MCF 10A (cell line): ENCODE measurements around the gene LITAF. TPM values are rescaled to one million over a fixed set of nuclear protein-coding genes. Genes with fewer than 3 reads are reported as not detected.
"Not testable (repeated sequence)": the region's sequence is repeated elsewhere in the genome, so short reads cannot be mapped to it uniquely, and the experiment has no call there.

Source experiments
- BruUV-seq: library from RNA; stranded (reverse); fragments of 400-500 nt; replicated peaks from 2 replicates; lab custom pipeline; 2021; lab: Mats Ljungman, UMichigan
- CTCF ChIA-PET: fragments of 300-600 bp; sonication (Branson Sonifier 250); formaldehyde crosslinking; extraction: SDS; loops from one replicate; lab custom pipeline; 2021; ENCODE audit warnings: antibody characterized with exemption, inconsistent platforms; lab: Yijun Ruan, JAX
- POLR2A ChIA-PET: fragments of 300-600, 350-650 bp; sonication (Branson Sonifier 250); formaldehyde crosslinking; extraction: SDS; loops from one replicate; lab custom pipeline; 2020; ENCODE audit warnings: antibody characterized with exemption, inconsistent platforms; lab: Yijun Ruan, JAX
- DNase-seq: peaks from one replicate; pipeline ENCODE4 v3.0.0-alpha.2; 2018; ENCODE audit not compliant: unreplicated experiment
- H3K27ac Mint-ChIP-seq: one replicate; pipeline ENCODE4 v1.8.0; 2022; ENCODE audit warnings: mild to moderate bottlenecking, low read depth, mixed read lengths; ENCODE audit not compliant: unreplicated experiment
- H3K27me3 Mint-ChIP-seq: one replicate; pipeline ENCODE4 v1.8.0; 2022; ENCODE audit warnings: mixed read lengths; ENCODE audit not compliant: insufficient read depth, unreplicated experiment
- H3K36me3 Mint-ChIP-seq: one replicate; pipeline ENCODE4 v1.8.0; 2022; ENCODE audit warnings: mild to moderate bottlenecking, moderate library complexity, mixed read lengths; ENCODE audit not compliant: insufficient read depth, unreplicated experiment
- H3K4me1 Mint-ChIP-seq: one replicate; pipeline ENCODE4 v1.8.0; 2022; ENCODE audit warnings: mixed read lengths; ENCODE audit not compliant: insufficient read depth, unreplicated experiment
- H3K4me3 Mint-ChIP-seq: one replicate; pipeline ENCODE4 v1.8.0; 2022; ENCODE audit warnings: mild to moderate bottlenecking, moderate library complexity, mixed read lengths; ENCODE audit not compliant: unreplicated experiment
- H3K9me3 Mint-ChIP-seq: one replicate; pipeline ENCODE4 v1.8.0; 2022; ENCODE audit warnings: mixed read lengths; ENCODE audit not compliant: unreplicated experiment
- CTCF ChIP-seq: fragments of 200-600 bp; IDR thresholded peaks from one replicate; pipeline ENCODE4 v1.8.0; 2022; ENCODE audit warnings: antibody characterized with exemption, mild to moderate bottlenecking; ENCODE audit not compliant: unreplicated experiment
- intact Hi-C: fragments of 100-400 bp; cut with micrococcal nuclease; formaldehyde crosslinking; loops from 2 replicates; pipeline ENCODE4 v1.14.1; 2022
- total RNA-seq: library from RNA; stranded (reverse); gene quantifications from 2 replicates; pipeline ENCODE4 v1.2.3, GENCODE V29; 2022

The LITAF gene
- total RNA-seq, 1 experiment from 2014 or later, result 120 TPM

- H3K27ac Mint-ChIP-seq, result peak overlapping the region; percentile 94
- CTCF ChIA-PET, result interaction anchor here (0.7 to 2.9 kb wide), 10 partner anchors 19 to 620 kb away, joined by 3 to 9 read pairs (median 4); no protein-coding TSS in a partner anchor
- H3K36me3 Mint-ChIP-seq, result peaks cover 16% of the 10 kb centered on the region
- H3K27me3 Mint-ChIP-seq, result no peaks in the 10 kb centered on the region
- H3K4me1 Mint-ChIP-seq, result peaks cover 34% of the 10 kb centered on the region
- peak overlapping the region; percentile 84 for H3K4me3 Mint-ChIP-seq
- no TSS peak for BruUV-seq
- no peaks in the 10 kb centered on the region for H3K9me3 Mint-ChIP-seq
- no peak for DNase-seq
- POLR2A ChIA-PET, result interaction anchor here (0.6 to 3.8 kb wide), 13 partner anchors 14 to 354 kb away, joined by 3 to 30 read pairs (median 9); no protein-coding TSS in a partner anchor
- TF ChIP-seq CTCF, result no peak
- intact Hi-C loops, result no loop called here
Observed at GRCh38 chr16:11583166-11583565, 3.6 kb downstream of the LITAF start.

- no peak overlapping the region for H3K4me3 Mint-ChIP-seq
- ChIA-PET POLR2A (interaction anchor here (0.6 to 3.8 kb wide), 8 partner anchors 19 to 133 kb away, joined by 3 to 30 read pairs (median 14); no protein-coding TSS in a partner anchor), CTCF (interaction anchor here (0.6 to 2.9 kb wide), 8 partner anchors 28 to 619 kb away, joined by 3 to 9 read pairs (median 4); no protein-coding TSS in a partner anchor)
- peak overlapping the region; percentile 19 for H3K27ac Mint-ChIP-seq
- H3K36me3 Mint-ChIP-seq, result peaks cover 24% of the 10 kb centered on the region
- intact Hi-C loops, result no loop called here
- no peaks in the 10 kb centered on the region for H3K27me3 Mint-ChIP-seq
- peaks cover 34% of the 10 kb centered on the region for H3K4me1 Mint-ChIP-seq
- no peak for TF ChIP-seq CTCF
- no peak for DNase-seq
- no TSS peak for BruUV-seq
- no peaks in the 10 kb centered on the region for H3K9me3 Mint-ChIP-seq
Observed at GRCh38 chr16:11582157-11582814, 4.4 kb downstream of the LITAF start.

- intact Hi-C loops, result no loop called here
- no peak for DNase-seq
- Mint-ChIP-seq H3K36me3 (peaks cover 30% of the 10 kb centered on the region), H3K27ac (no peak overlapping the region), H3K4me1 (peaks cover 39% of the 10 kb centered on the region), H3K4me3 (no peak overlapping the region), H3K9me3 (no peaks in the 10 kb centered on the region), H3K27me3 (no peaks in the 10 kb centered on the region)
- ChIA-PET POLR2A (interaction anchor here (0.6 to 3.8 kb wide), 6 partner anchors 19 to 134 kb away, joined by 3 to 30 read pairs (median 16); no protein-coding TSS in a partner anchor), CTCF (interaction anchor here (0.6 to 2.9 kb wide), 5 partner anchors 25 to 185 kb away, joined by 3 to 9 read pairs (median 3); no protein-coding TSS in a partner anchor)
- no TSS peak for BruUV-seq
- no peak for TF ChIP-seq CTCF
Observed at GRCh38 chr16:11581678-11582077, 5.0 kb downstream of the LITAF start.

GRCh38 chr16:11580451-11581086 lies 6.2 kb downstream of the LITAF start:
- BruUV-seq, result no TSS peak
- H3K9me3 Mint-ChIP-seq, result no peaks in the 10 kb centered on the region
- H3K27ac Mint-ChIP-seq, result no peak overlapping the region
- no peak for DNase-seq
- no peaks in the 10 kb centered on the region for H3K27me3 Mint-ChIP-seq
- H3K4me3 Mint-ChIP-seq, result no peak overlapping the region
- intact Hi-C loops, result no loop called here
- peaks cover 34% of the 10 kb centered on the region for H3K36me3 Mint-ChIP-seq
- no peak for TF ChIP-seq CTCF
- CTCF ChIA-PET, result interaction anchor here (0.6 to 1.1 kb wide), 2 partner anchors 49 to 96 kb away, joined by 3 read pairs; no protein-coding TSS in a partner anchor
- POLR2A ChIA-PET, result interaction anchor here (2.2 kb wide), 1 partner anchor 79 kb away, joined by 9 read pairs; no protein-coding TSS in a partner anchor
- peaks cover 36% of the 10 kb centered on the region for H3K4me1 Mint-ChIP-seq

GRCh38 chr16:11577290-11577660 lies 9.4 kb downstream of the LITAF start:
- DNase-seq, H3K4me3 Mint-ChIP-seq, BruUV-seq, H3K9me3 Mint-ChIP-seq, intact Hi-C loops, H3K27ac Mint-ChIP-seq, H3K27me3 Mint-ChIP-seq: not testable (repeated sequence)
- POLR2A ChIA-PET, result interaction anchor here (0.6 to 2.1 kb wide), 3 partner anchors 14 to 80 kb away, joined by 4 to 8 read pairs (median 7); no protein-coding TSS in a partner anchor
- CTCF ChIA-PET, result interaction anchor here (0.6 kb wide), 1 partner anchor 31 kb away, joined by 3 read pairs; no protein-coding TSS in a partner anchor
- peaks cover 15% of the 10 kb centered on the region for H3K4me1 Mint-ChIP-seq
- H3K36me3 Mint-ChIP-seq, result peaks cover 41% of the 10 kb centered on the region
